Pancreas (tissue), 10 donors: ENCODE measurements around the gene LPO. TPM values are rescaled to one million over a fixed set of nuclear protein-coding genes. Genes with fewer than 3 reads are reported as not detected.

Experiments used
- ATAC-seq, 4 donors: fragments of 200-7000 bp; cut with Tn5 transposase; one replicate each; pipeline versions ENCODE4 v1.8.0 to v1.9.1; 2020; ENCODE audit warnings: mild to moderate bottlenecking in 4 of 4, moderate library complexity in 4 of 4
- DNase-seq, 6 donors: peaks; one replicate each; pipeline ENCODE4 v3.0.0-alpha.2; 2020
- FAIRE-seq: peaks from 2 replicates; lab custom pipeline; 2012; peaks lifted over from hg19 to GRCh38; lab: Jason Lieb, UNC
- H3K27ac ChIP-seq, 4 donors: fragments of 200-600 bp; sonication (generic); 1 replicate in 3 of 4; 2 replicates in 1 of 4; pipeline versions ENCODE4 v1.5.0 to v1.8.0; 2020
- H3K27me3 ChIP-seq, 4 donors: fragments of 200-600 bp; one replicate each; pipeline ENCODE4 v1.8.0; 2021
- H3K36me3 ChIP-seq, 3 donors: fragments of 200-600 bp; sonication (generic) in 1 of 3; one replicate each; pipeline versions ENCODE4 v1.5.0 to v1.8.0; 2020 to 2021
- H3K4me1 ChIP-seq, 3 donors: fragments of 200-600 bp; one replicate each; pipeline ENCODE4 v1.8.0; 2021
- H3K4me3 ChIP-seq, 4 donors: fragments of 200-600 bp; sonication (generic) in 2 of 4; one replicate each; pipeline versions ENCODE4 v1.5.0 to v1.8.0; 2020 to 2021
- H3K9me3 ChIP-seq, 4 donors: fragments of 200-600 bp; one replicate each; pipeline ENCODE4 v1.8.0; 2021
- CTCF ChIP-seq, 4 donors: fragments of 200-600 bp; sonication (generic) in 3 of 4; IDR thresholded peaks; one replicate each; pipeline versions ENCODE4 v1.5.0 to v1.8.0; 2021; ENCODE audit warnings: antibody characterized with exemption in 4 of 4
- WGBS, 2 donors: extraction: QIAGEN DNeasy Blood & Tissue Kit; methylation state at CpG; one replicate each; pipeline ENCODE4 v1.1.7; 2013; 5-methylcytosine and 5-hydroxymethylcytosine counted together
- intact Hi-C, 3 donors: fragments of 100-400 bp; cut with DNase I; formaldehyde crosslinking; loops; one replicate each; pipeline versions ENCODE4 v1.11.1 to v1.14.2; 2022
- polyA plus RNA-seq, 2 donors: library from polyadenylated mRNA; stranded (reverse); fragments of 200-250 nt; gene quantifications; one replicate each; pipeline ENCODE4 v1.2.3, GENCODE V29; 2013
- total RNA-seq, 6 donors: library from RNA; stranded (reverse); fragmentation: NEBNext Ultra II Directional in 4 of 6; extraction: Animal tissue kit (Norgen Biotek cat#: 25700) in 4 of 6; gene quantifications; one replicate each; pipeline versions ENCODE4 v1.2.1 to v1.2.4, GENCODE V29; 2021 to 2023
- donor health status: healthy with polysubstance abuse.
- donor health status: DM: no; HTN: no; CAD: no; lungs with moderate emphysema.
- donor health status: DM: no; HTN: no; CAD: no.
- donor health status: control.
- donor health status: control.
- donor health status: Bipolar disorder and iron deficiency.
- donor health status: DM: yes; HTN: yes; CAD: no.
- donor health status: DM: no; HTN: no; CAD: no.
- donor health status: DM: no; HTN: no; CAD: no.
- donor health status: DM: yes; HTN: yes; CAD: no.

LPO gene
- total and polyA plus RNA-seq, 8 donors: 0.08 to 0.23 TPM; not detected in 6

- peak; percentile 94 to 99 (median 96) for TF ChIP-seq CTCF (IDR thresholded peaks at IDR 0.05)
- no peaks in the 10 kb centered on the region for H3K36me3 ChIP-seq
- intact Hi-C loops: no loop called here
- WGBS, 2 donors: 5% methylated on average over 57 of the region's 57 CpGs
- H3K4me3 ChIP-seq: peak overlapping the region; percentile 5 to 51 (median 22)
- no peaks in the 10 kb centered on the region for H3K4me1 ChIP-seq
- no peaks in the 10 kb centered on the region for H3K9me3 ChIP-seq
- DNase-seq: peak; percentile 39 to 88 (median 72)
- FAIRE-seq: no peak
- H3K27ac ChIP-seq: no peak overlapping the region
- ATAC-seq: peak; percentile 89 to 98 (median 96)
- H3K27me3 ChIP-seq: no peaks in the 10 kb centered on the region
Observed at GRCh38 chr17:58249270-58250133, 11.1 kb downstream of the LPO start.

GRCh38 chr17:58250344-58251011 lies 12.1 kb downstream of the LPO start:
- no peak for FAIRE-seq
- H3K4me1 ChIP-seq: no peaks in the 10 kb centered on the region
- intact Hi-C loops: no loop called here
- no peak overlapping the region for H3K4me3 ChIP-seq
- no peaks in the 10 kb centered on the region for H3K36me3 ChIP-seq
- DNase-seq: no peak
- TF ChIP-seq CTCF (IDR thresholded peaks at IDR 0.05): no peak
- no peak overlapping the region for H3K27ac ChIP-seq
- no peak for ATAC-seq
- no peaks in the 10 kb centered on the region for H3K27me3 ChIP-seq
- no peaks in the 10 kb centered on the region for H3K9me3 ChIP-seq
- 68 to 77% methylated on average over 12 of the region's 12 CpGs for WGBS, 2 donors

- H3K4me3 ChIP-seq: no peak overlapping the region
- DNase-seq (no peak), FAIRE-seq (no peak), ATAC-seq (no peak)
- no peaks in the 10 kb centered on the region for H3K27me3 ChIP-seq
- H3K36me3 ChIP-seq: no peaks in the 10 kb centered on the region
- H3K4me1 ChIP-seq: no peaks in the 10 kb centered on the region
- no peaks in the 10 kb centered on the region for H3K9me3 ChIP-seq
- 57 to 58% methylated on average over 9 of the region's 9 CpGs for WGBS, 2 donors
- intact Hi-C loops: no loop called here
- no peak for TF ChIP-seq CTCF (IDR thresholded peaks at IDR 0.05)
- no peak overlapping the region for H3K27ac ChIP-seq
Observed at GRCh38 chr17:58252141-58252540, 13.8 kb downstream of the LPO start.

- ATAC-seq: no peak
- DNase-seq: no peak
- no peak for TF ChIP-seq CTCF (IDR thresholded peaks at IDR 0.05)
- intact Hi-C loops: no loop called here
- WGBS, 2 donors: 63 to 82% methylated on average over 3 of the region's 3 CpGs
- H3K4me3 ChIP-seq: no peak overlapping the region
- no peaks in the 10 kb centered on the region for H3K9me3 ChIP-seq
- no peaks in the 10 kb centered on the region for H3K36me3 ChIP-seq
- H3K27ac ChIP-seq: no peak overlapping the region
- H3K4me1 ChIP-seq: no peaks in the 10 kb centered on the region
- no peak for FAIRE-seq
- no peaks in the 10 kb centered on the region for H3K27me3 ChIP-seq
Observed at GRCh38 chr17:58253082-58253481, 14.7 kb downstream of the LPO start.
